ENCODE data around the gene CHORDC1.
A peak's percentile ranks its signal among the peaks of the same experiment; 100 is the strongest.
"Not testable (repeated sequence)": the region's sequence is repeated elsewhere in the genome, so short reads cannot be mapped to it uniquely, and the experiment has no call there.

The CHORDC1 gene

DNA sequence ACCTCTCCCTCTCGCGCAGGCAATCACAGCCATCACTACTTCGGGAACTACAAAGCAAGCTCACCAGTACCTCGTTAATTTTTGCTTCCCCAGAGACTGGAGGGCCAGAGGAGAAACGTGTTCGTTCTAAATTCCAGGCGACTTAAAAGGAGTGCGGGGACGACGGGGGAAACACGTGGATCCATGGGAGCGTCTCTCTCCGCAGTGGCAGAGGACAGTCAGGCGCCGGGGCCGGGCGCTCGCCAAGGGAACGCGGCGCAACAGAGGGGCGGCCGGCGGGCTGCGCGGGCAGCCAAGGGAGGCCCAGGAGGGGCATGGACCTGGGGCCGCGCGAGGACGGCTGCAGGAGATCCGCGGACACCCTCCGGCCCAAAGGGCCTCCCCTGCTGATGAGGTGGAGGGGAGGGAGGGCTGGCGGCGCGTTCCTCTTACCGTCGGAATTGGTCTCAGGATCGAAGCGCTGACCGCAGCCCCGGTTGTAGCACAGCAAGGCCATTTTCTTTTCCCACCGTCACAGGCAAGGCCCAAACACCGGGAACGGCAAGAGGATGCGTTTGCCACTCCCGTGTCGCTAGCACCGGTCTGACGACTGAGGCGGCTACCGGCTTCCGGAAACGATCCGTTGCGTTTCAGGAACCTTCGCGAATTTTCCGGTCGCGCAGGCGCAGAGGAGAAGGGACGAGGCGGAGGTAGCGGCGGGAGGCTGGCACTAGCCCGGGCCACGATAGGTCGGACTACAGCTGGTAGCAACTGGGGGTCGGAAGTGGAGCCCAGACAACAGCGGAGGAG is at the start of gene CHORDC1:
Gene CHORDC1 (minus strand): TSS at position 591 of the 789 bp plus-strand sequence. CDS start 95 bp downstream, at position 496.
- DNase-seq (ENCODE audit: low spot score): peak; percentile 95
- H3K36me3 Mint-ChIP-seq (ENCODE audit: low read depth): peaks cover 31% of the 10 kb centered on the region
- no peaks in the 10 kb centered on the region for H3K27me3 Mint-ChIP-seq (ENCODE audit: low read depth)
- H3K27ac Mint-ChIP-seq: peak within 1 kb of the TSS; percentile 94
- peak within 1 kb of the TSS; percentile 96 for H3K4me3 Mint-ChIP-seq
- peaks cover 6% of the 10 kb centered on the region for H3K9me3 Mint-ChIP-seq
- H3K4me1 Mint-ChIP-seq (ENCODE audit: low read depth): peaks cover 32% of the 10 kb centered on the region

DNA sequence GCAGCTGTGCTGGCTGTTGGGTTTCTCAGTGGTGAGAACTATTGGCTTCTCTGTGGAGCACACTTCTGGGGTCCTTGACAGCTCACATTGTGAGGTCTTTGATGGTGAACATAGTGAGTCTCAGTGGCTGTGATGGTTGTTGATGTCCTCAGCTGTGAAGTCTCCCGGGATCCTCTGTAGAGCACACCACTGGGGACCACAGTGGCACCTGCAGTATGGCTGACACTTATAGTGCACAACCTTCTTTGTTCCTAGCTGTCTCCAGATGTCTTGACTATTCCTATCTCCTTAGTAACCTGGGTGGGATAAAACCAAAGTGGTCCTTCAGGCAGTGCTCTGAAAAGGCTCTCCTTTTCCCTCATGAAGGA is 34.3 kb upstream of the CHORDC1 start:
- no peaks in the 10 kb centered on the region for H3K9me3 Mint-ChIP-seq
- H3K4me1 Mint-ChIP-seq (ENCODE audit: low read depth): peaks cover under 1% of the 10 kb centered on the region
- no peak for DNase-seq (ENCODE audit: low spot score)
- no peak overlapping the region for H3K27ac Mint-ChIP-seq
- H3K27me3 Mint-ChIP-seq (ENCODE audit: low read depth): peaks cover 3% of the 10 kb centered on the region
- no peak overlapping the region for H3K4me3 Mint-ChIP-seq
- H3K36me3 Mint-ChIP-seq (ENCODE audit: low read depth): no peaks in the 10 kb centered on the region

DNA sequence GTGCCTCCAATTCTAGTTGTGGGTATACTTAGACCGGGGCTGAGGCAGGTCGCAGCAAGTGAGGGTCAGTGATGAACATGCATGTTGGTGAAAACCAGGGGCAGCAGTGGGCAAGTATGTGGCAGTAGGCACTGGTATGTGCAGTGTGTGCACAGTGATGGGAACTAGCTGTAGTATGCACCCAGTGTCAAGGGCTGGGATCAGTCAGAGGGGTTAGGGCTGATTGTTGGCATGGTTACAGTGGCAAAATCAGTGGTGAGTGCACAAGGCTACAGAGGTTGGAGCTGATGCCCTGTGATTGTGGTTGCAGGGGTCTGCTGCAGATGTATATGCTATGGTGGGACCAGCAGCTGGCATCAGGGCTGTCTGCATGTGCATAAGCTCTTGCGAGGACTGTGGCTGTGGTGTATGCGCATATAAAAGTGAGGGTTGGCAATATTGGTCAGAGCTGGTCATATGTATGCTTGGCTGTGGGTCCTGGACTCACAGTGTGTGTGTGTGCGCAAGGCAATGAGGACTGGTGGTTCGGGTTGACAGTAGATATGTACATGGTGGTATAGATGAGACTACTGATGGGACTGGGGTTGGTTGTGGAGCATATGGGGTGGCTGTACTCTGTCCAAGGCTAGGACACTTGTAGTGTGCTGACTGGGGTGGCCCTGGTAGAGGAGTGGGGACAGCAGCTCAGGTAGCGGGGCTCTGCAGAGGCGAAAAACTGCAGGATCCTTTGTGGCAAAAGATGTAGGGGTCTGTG is 33.7 kb upstream of the CHORDC1 start:
- Mint-ChIP-seq H3K4me1 (ENCODE audit: low read depth) (peaks cover 3% of the 10 kb centered on the region), H3K27me3 (ENCODE audit: low read depth) (peaks cover 3% of the 10 kb centered on the region), H3K4me3 (no peak overlapping the region), H3K27ac (no peak overlapping the region), H3K9me3 (no peaks in the 10 kb centered on the region), H3K36me3 (ENCODE audit: low read depth) (no peaks in the 10 kb centered on the region)
- no peak for DNase-seq (ENCODE audit: low spot score)

DNA sequence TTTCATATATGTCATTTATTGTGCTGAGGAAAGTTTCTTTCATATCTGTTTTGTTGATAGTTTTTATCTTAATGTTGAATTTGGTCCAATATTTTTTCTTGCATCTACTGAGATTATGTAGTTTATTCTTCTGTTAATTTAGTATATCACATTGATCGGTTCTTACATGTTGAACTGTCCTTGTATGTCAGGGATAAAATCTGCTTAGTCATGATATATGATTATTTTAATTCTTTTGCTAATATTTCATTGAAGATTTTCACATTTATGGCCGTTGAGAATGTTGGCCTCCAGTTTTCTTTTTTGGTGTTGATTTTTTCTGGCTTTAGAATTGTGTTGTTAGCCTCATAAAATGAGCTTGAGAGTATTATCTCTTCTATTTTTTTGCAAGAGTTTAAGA is 31.2 kb upstream of the CHORDC1 start:
- Mint-ChIP-seq H3K4me3 (no peak overlapping the region), H3K36me3 (ENCODE audit: low read depth) (no peaks in the 10 kb centered on the region), H3K4me1 (ENCODE audit: low read depth) (peaks cover 7% of the 10 kb centered on the region), H3K9me3 (no peaks in the 10 kb centered on the region), H3K27me3 (ENCODE audit: low read depth) (peaks cover 3% of the 10 kb centered on the region), H3K27ac (no peak overlapping the region)
- no peak for DNase-seq (ENCODE audit: low spot score)

DNA sequence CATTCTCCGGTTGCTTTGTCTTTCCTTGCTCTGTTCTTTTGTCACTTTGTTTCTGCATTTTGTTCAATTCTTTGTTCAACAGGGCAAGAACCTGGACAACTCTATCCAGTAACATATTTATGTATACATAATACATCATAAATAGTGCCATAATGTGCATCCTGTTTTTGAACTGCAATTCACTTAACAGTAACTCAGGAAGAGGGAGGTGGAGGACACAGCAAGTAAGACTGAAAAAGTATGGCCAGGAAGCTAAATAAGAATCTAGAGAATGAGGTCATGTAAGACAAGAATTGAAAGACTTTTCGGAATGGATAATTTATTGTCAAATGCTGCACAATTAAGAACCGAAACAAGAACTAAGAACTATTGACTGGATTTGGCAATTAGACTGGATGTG is 29.2 kb upstream of the CHORDC1 start:
- DNase-seq (ENCODE audit: low spot score): no peak
- H3K9me3 Mint-ChIP-seq: no peaks in the 10 kb centered on the region
- no peaks in the 10 kb centered on the region for H3K36me3 Mint-ChIP-seq (ENCODE audit: low read depth)
- H3K4me3 Mint-ChIP-seq: peak overlapping the region; percentile 0
- peaks cover 5% of the 10 kb centered on the region for H3K27me3 Mint-ChIP-seq (ENCODE audit: low read depth)
- peaks cover 7% of the 10 kb centered on the region for H3K4me1 Mint-ChIP-seq (ENCODE audit: low read depth)
- H3K27ac Mint-ChIP-seq: no peak overlapping the region

DNA sequence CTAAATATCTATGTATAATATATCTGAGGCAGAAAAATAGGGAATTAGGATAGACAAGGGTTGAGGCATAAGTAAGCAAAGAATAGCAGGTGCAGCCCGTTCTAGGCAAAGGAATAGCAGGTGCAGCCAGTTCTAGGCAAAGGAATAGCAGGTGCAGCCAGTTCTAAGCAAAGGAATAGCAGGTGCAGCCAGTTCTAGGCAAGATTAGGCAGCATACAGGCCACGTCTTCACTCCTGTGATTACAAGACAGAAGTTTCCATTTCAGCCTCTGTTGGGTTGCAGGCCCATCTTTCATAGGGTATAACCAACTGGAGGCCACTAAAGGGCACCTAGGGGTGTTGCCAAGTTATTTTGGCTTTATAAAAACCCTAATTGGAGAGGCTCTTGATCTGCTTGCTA is 28.8 kb upstream of the CHORDC1 start:
- no peak overlapping the region for H3K27ac Mint-ChIP-seq

DNA sequence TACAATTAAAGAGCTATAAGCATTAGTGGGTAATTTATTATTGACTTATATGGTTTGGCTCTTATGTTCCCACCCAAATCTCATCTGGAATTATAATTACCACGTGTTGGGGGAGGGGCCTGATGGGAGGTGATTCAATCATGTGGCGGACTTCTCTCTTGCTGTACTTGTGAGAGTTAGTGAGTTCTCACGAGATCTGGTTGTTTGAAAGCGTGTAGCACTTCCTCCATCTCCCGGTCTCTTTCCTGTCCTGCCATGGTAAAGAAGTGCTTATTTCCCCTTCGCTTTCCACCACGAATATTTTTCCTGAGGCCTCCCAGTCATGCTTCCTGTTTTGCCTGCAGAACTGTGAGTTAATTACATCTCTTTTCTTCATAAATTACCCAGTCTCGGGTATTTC is 28.1 kb upstream of the CHORDC1 start:
- H3K27me3 Mint-ChIP-seq (ENCODE audit: low read depth): peaks cover 9% of the 10 kb centered on the region
- no peak for DNase-seq (ENCODE audit: low spot score)
- no peak overlapping the region for H3K27ac Mint-ChIP-seq
- H3K4me1 Mint-ChIP-seq (ENCODE audit: low read depth): peaks cover 7% of the 10 kb centered on the region
- peak overlapping the region; percentile 83 for H3K4me3 Mint-ChIP-seq
- H3K36me3 Mint-ChIP-seq (ENCODE audit: low read depth): no peaks in the 10 kb centered on the region
- no peaks in the 10 kb centered on the region for H3K9me3 Mint-ChIP-seq

More for the DNA sequence above, 28.8 kb upstream of the CHORDC1 start:
- DNase-seq (ENCODE audit: low spot score): no peak
- Mint-ChIP-seq H3K36me3 (ENCODE audit: low read depth) (no peaks in the 10 kb centered on the region), H3K9me3 (no peaks in the 10 kb centered on the region), H3K4me1 (ENCODE audit: low read depth) (peaks cover 7% of the 10 kb centered on the region), H3K4me3 (peak overlapping the region; percentile 83), H3K27me3 (ENCODE audit: low read depth) (peaks cover 5% of the 10 kb centered on the region)

DNA sequence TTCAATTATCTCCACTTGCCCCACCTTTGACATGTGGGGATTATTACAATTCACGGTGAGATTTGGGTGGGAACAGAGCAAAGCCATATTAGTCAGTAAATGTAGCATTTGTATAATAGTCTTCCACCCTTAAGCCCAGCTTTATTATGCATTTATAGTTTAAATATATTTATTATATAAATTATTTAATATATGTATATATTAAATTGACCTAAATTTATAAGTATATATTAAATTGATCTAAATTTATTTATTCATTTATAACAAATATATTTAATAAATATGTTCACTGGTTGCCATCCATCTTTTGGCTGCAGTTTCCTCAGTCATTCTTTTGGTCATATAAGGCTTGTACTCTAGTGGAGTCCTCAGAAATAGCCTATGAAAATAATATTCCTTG is 23.6 kb upstream of the CHORDC1 start:
- H3K27ac Mint-ChIP-seq: no peak overlapping the region
- DNase-seq (ENCODE audit: low spot score): no peak
- H3K4me3 Mint-ChIP-seq: no peak overlapping the region
- peaks cover 3% of the 10 kb centered on the region for H3K4me1 Mint-ChIP-seq (ENCODE audit: low read depth)
- H3K9me3 Mint-ChIP-seq: no peaks in the 10 kb centered on the region
- H3K27me3 Mint-ChIP-seq (ENCODE audit: low read depth): peaks cover 9% of the 10 kb centered on the region
- no peaks in the 10 kb centered on the region for H3K36me3 Mint-ChIP-seq (ENCODE audit: low read depth)

DNA sequence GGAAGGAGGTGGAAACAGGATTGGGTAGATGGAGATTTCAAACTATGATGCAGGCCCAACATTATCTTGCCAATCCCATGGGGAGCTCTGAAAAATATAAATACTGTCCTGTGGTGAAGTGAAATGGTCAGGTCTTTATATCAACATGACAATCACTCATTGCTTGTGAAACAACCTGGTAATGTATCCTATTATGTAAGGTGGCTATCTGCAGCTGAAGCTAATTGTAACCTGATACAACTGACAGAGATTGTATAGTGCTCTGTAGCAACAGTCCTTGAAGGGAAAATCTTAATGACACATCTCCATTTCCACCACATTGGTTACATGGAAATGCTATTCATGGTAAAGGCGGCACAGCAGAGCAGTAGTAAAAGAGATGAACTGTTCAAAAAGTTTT is 20.7 kb upstream of the CHORDC1 start:
- Mint-ChIP-seq H3K27me3 (ENCODE audit: low read depth) (peaks cover 9% of the 10 kb centered on the region), H3K27ac (no peak overlapping the region), H3K9me3 (no peaks in the 10 kb centered on the region), H3K4me3 (no peak overlapping the region), H3K36me3 (ENCODE audit: low read depth) (no peaks in the 10 kb centered on the region), H3K4me1 (ENCODE audit: low read depth) (peaks cover 2% of the 10 kb centered on the region)
- no peak for DNase-seq (ENCODE audit: low spot score)

DNA sequence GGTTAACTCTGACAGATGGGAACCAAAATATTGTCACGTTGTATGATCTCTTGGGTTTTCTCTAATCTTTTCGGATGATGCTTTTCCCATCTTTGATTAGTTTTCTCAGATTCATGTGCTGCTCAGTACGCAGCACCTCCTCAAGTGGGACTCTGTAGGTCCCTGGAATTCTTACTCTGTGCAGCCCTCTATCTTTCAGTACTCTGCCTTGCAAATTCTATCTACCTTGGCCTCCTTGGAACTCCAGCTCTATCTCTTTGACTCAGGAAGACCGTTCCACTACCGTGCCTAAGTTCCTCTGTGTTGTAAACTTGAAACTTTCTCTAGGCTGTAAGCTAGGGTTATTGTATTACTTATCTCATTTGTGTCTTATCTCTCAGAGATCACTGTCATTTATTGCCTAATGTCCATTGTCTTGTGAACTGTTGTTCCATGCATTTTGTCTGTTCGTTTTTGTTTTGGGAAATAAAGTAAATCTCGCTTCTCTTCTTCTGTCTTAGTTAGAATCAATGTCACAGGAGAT is 20.1 kb upstream of the CHORDC1 start:
- peaks cover 11% of the 10 kb centered on the region for H3K27me3 Mint-ChIP-seq (ENCODE audit: low read depth)
- H3K9me3 Mint-ChIP-seq: no peaks in the 10 kb centered on the region
- H3K4me1 Mint-ChIP-seq (ENCODE audit: low read depth): peaks cover 2% of the 10 kb centered on the region
- H3K36me3 Mint-ChIP-seq (ENCODE audit: low read depth): no peaks in the 10 kb centered on the region
- no peak overlapping the region for H3K4me3 Mint-ChIP-seq
- no peak overlapping the region for H3K27ac Mint-ChIP-seq
- DNase-seq (ENCODE audit: low spot score): no peak

DNA sequence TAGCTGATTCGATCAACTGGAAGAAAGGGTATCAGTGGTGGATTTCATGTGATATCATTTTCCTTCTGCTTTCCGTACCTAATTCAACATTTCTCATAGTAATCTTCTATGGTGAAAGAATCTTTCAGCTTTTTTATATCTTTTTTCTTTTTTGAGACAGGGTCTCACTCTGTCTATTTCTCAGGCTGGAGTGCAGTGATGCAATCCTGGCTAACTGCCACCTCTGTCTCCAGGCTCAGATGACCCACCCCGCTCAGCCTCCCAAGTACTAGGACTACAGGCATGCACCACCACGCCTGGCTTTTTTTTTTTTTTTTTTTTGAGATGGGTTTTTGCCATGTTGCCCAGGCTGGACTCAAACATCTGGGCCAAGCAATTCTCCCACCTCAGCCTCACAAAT is 18.6 kb upstream of the CHORDC1 start:
- peaks cover 14% of the 10 kb centered on the region for H3K27me3 Mint-ChIP-seq (ENCODE audit: low read depth)
- no peaks in the 10 kb centered on the region for H3K9me3 Mint-ChIP-seq
- H3K4me3 Mint-ChIP-seq: no peak overlapping the region
- peaks cover 2% of the 10 kb centered on the region for H3K4me1 Mint-ChIP-seq (ENCODE audit: low read depth)
- no peak for DNase-seq (ENCODE audit: low spot score)
- H3K27ac Mint-ChIP-seq: no peak overlapping the region
- no peaks in the 10 kb centered on the region for H3K36me3 Mint-ChIP-seq (ENCODE audit: low read depth)

DNA sequence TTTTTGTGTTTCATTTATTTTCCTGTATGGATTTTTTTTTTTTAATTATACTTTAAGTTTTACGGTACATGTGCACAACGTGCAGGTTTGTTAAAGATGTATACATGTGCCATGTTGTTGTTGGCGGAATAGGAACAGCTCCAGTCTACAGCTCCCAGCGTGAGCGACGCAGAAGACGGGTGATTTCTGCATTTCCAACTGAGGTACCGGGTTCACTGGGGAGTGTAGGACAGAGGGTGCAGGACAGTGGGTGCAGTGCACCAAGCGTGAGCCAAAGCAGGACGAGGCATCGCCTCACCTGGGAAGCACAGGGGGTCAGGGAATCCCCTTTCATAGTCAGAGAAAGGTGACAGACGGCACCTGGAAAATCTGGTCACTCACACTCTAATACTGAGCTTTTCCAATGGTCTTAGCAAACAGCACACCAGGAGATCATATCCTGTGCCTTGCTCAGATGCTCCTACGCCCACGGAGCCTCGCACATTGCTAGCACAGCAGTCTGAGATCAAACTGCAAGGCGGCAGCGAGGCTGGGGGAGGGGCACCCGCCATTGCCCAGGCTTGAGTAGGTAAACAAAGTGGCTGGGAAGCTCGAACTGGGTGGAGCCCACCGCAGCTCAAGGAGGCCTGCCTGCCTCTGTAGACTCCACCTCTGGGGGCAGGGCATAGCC is 17.3 kb upstream of the CHORDC1 start:
- H3K36me3 Mint-ChIP-seq (ENCODE audit: low read depth); H3K9me3 Mint-ChIP-seq; H3K4me3 Mint-ChIP-seq; H3K4me1 Mint-ChIP-seq (ENCODE audit: low read depth); H3K27ac Mint-ChIP-seq: not testable (repeated sequence)
- peaks cover 20% of the 10 kb centered on the region for H3K27me3 Mint-ChIP-seq (ENCODE audit: low read depth)
- DNase-seq (ENCODE audit: low spot score): peak; percentile 35

DNA sequence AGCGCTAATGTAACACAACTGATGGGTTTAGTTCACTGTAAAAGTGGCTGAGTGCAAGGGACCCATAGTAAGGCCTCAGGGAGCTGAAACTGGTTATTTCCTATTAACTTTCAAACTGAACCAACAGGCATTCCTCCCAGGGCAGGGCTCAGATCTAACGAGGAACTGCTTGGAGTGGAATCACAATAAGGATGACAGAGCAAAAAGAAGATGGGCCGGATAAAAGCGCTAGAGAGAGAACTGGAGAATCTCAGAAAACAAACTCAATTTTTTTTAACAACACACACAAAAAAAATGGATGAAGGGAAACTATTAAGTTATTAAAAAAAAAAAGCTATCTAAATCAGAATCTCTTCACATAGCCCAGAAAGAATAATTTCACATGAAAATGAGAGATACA is 14.2 kb upstream of the CHORDC1 start:
- no peaks in the 10 kb centered on the region for H3K36me3 Mint-ChIP-seq (ENCODE audit: low read depth)
- no peak for DNase-seq (ENCODE audit: low spot score)
- H3K4me3 Mint-ChIP-seq: no peak overlapping the region
- H3K27ac Mint-ChIP-seq: no peak overlapping the region
- H3K27me3 Mint-ChIP-seq (ENCODE audit: low read depth): peaks cover 25% of the 10 kb centered on the region
- H3K9me3 Mint-ChIP-seq: no peaks in the 10 kb centered on the region
- H3K4me1 Mint-ChIP-seq (ENCODE audit: low read depth): peaks cover 2% of the 10 kb centered on the region

DNA sequence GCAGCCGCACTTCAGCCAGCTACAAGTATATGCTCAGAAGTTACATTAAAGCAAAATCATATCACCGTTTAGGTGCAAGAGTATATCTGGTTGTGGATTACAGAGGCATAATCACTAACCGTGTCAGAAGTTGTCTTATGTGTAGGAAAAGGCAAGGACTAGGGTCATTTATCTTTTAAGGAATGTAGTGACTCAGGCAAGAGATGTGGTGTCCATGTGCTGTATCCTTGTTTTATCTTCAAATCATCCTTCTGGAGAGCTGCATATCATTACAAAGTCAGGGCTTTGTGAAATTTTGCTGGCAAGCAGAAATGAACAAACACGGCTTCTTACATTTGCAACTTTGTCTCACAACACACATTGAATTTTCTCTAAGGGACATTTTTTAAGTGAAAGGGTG is 12.7 kb upstream of the CHORDC1 start:
- Mint-ChIP-seq H3K4me1 (ENCODE audit: low read depth) (no peaks in the 10 kb centered on the region), H3K27me3 (ENCODE audit: low read depth) (peaks cover 30% of the 10 kb centered on the region), H3K9me3 (no peaks in the 10 kb centered on the region), H3K4me3 (no peak overlapping the region), H3K36me3 (ENCODE audit: low read depth) (no peaks in the 10 kb centered on the region), H3K27ac (no peak overlapping the region)
- no peak for DNase-seq (ENCODE audit: low spot score)

Data from T-helper 2 cell treated with Interferon-gamma antibody and Interleukin-4, amounts not matched to agents 5 μg/mL and 100 μg/mL, for 36 hours (primary cell).